Adrenal gland (tissue), 5 donors: Measurements from ENCODE around the gene RNU5B-1.

Experiments
- CTCF ChIP-seq, 6 experiments: fragments of 450-650 bp in 4 of 6; fragments of 200-600 bp in 2 of 6; sonication (generic) in 1 of 6; IDR thresholded peaks; 1 replicate in 5 of 6; 2 replicates in 1 of 6; pipeline versions ENCODE4 v1.5.1 to v1.8.0; 2016 to 2021; ENCODE audit warnings: antibody characterized with exemption in 6 of 6, mild to moderate bottlenecking in 2 of 6, moderate library complexity in 1 of 6
- POLR2A ChIP-seq, 2 donors: fragments of 450-650 bp; IDR thresholded peaks; one replicate each; pipeline ENCODE4 v1.6.1; 2017; ENCODE audit warnings: antibody characterized with exemption in 2 of 2, mild to moderate bottlenecking in 2 of 2, moderate library complexity in 1 of 2
- donor health status: DM: no; HTN: no; CAD: no.

- no peak for TF ChIP-seq POLR2A (IDR thresholded peaks at IDR 0.05)
- TF ChIP-seq CTCF (IDR thresholded peaks at IDR 0.05): no peak
These were observed 31.0 kb downstream of the RNU5B-1 start for GRCh38 chr15:65335278-65336055.
